HCT116 (cell line): ENCODE results near the gene PARP12. TPM values are rescaled to one million over a fixed set of nuclear protein-coding genes. Genes with fewer than 3 reads are reported as not detected.

Experiments used
- ATAC-seq: fragments of 200-7000 bp; cut with Tn5 transposase; 2 replicates; pipeline ENCODE4 v1.9.1; 2020; ENCODE audit warnings: mild to moderate bottlenecking, moderate library complexity
- BruUV-seq: library from RNA; stranded (reverse); fragments of 400-500 nt; replicated peaks from 2 replicates; lab custom pipeline; 2021; lab: Mats Ljungman, UMichigan
- CTCF ChIA-PET: fragments of 300-600 bp; sonication (Branson Sonifier 250); formaldehyde crosslinking; loops from one replicate; lab custom pipeline; 2021; ENCODE audit warnings: antibody characterized with exemption; lab: Charles Lee
- POLR2A ChIA-PET: fragments of 300-600, 350-600 bp; sonication (Branson Sonifier 250); formaldehyde crosslinking; loops from one replicate; lab custom pipeline; 2021; ENCODE audit warnings: antibody characterized with exemption; lab: Charles Lee
- RAD21 ChIA-PET, 2 experiments: fragments of 300-600 bp; sonication (Branson Sonifier 250); formaldehyde crosslinking; loops; one replicate each; lab custom pipeline; 2023; ENCODE audit warnings: low total read pairs in 2 of 2; ENCODE audit not compliant: uncharacterized antibody in 2 of 2, unreplicated experiment in 2 of 2, low non-redundant PET in 1 of 2; lab: Charles Lee
- DNase-seq: peaks from one replicate; pipeline ENCODE4 v3.0.0-alpha.2; 2010; ENCODE audit warnings: low read depth, low spot score
- H2AFZ ChIP-seq: fragments of 200-600 bp; shearing (Covaris generic), sonication (generic); 2 replicates; pipeline ENCODE4 v1.6.1; 2017; ENCODE audit warnings: low read depth, mixed run types, mixed read lengths, antibody characterized with exemption, low read length; ENCODE audit not compliant: poor library complexity, severe bottlenecking
- H3K27ac ChIP-seq: 2 replicates; pipeline ENCODE4 v1.5.1; 2012; ENCODE audit warnings: low read depth, low read length
- H3K27me3 ChIP-seq: fragments of 200-600 bp; sonication (generic); 2 replicates; pipeline ENCODE4 v1.6.1; 2016; ENCODE audit warnings: mixed run types, low read length, mixed read lengths; ENCODE audit not compliant: insufficient read depth
- H3K36me3 ChIP-seq, 2 experiments: fragments of 200-500 bp in 1 of 2; fragments of 200-600 bp in 1 of 2; sonication (Bioruptor generic) in 1 of 2; sonication (generic) in 1 of 2; 2 replicates each; pipeline versions ENCODE4 v1.5.1 to v1.6.1; 2014 to 2016; ENCODE audit warnings: low read length in 2 of 2, inconsistent platforms in 1 of 2, mixed read lengths in 1 of 2, mixed run types in 1 of 2; ENCODE audit not compliant: insufficient read depth in 2 of 2, control insufficient read depth in 1 of 2
- H3K4me1 ChIP-seq, 2 experiments: fragments of 200-600 bp in 1 of 2; sonication (generic) in 1 of 2; 2 replicates each; pipeline versions ENCODE4 v1.5.1 to v1.6.1; 2012 to 2017; ENCODE audit warnings: low read length in 2 of 2, inconsistent platforms in 1 of 2, mild to moderate bottlenecking in 1 of 2, mixed read lengths in 1 of 2, mixed run types in 1 of 2, moderate library complexity in 1 of 2; ENCODE audit not compliant: insufficient read depth in 2 of 2, control insufficient read depth in 1 of 2
- H3K4me2 ChIP-seq: fragments of 200-600 bp; sonication (generic); 2 replicates; pipeline ENCODE4 v1.6.1; 2017; ENCODE audit warnings: mixed run types, low read length, mixed read lengths
- H3K4me3 ChIP-seq, 2 experiments: fragments of 200-600 bp in 1 of 2; sonication (generic) in 1 of 2; replicated peaks in 1 of 2; 2 replicates each; pipeline ENCODE4 v1.5.1; 2011 to 2016; ENCODE audit warnings: low read length in 2 of 2, control low read depth in 1 of 2, low read depth in 1 of 2, mild to moderate bottlenecking in 1 of 2, mixed read lengths in 1 of 2, mixed run types in 1 of 2
- H3K79me2 ChIP-seq: fragments of 200-600 bp; sonication (generic); 2 replicates; pipeline ENCODE4 v1.6.1; 2017; ENCODE audit warnings: mild to moderate bottlenecking, mixed run types, low read length, moderate library complexity, mixed read lengths; ENCODE audit not compliant: insufficient read depth
- H3K9ac ChIP-seq: fragments of 200-600 bp; sonication (generic); 2 replicates; pipeline ENCODE4 v1.6.1; 2016; ENCODE audit warnings: low read length, mixed read lengths
- H3K9me2 ChIP-seq: fragments of 200-600 bp; sonication (generic), shearing (Covaris generic); 2 replicates; pipeline ENCODE4 v1.6.1; 2017; ENCODE audit warnings: mixed run types, mild to moderate bottlenecking, moderate library complexity; ENCODE audit not compliant: insufficient read depth
- H3K9me3 ChIP-seq, 2 experiments: fragments of 200-500 bp in 1 of 2; fragments of 200-600 bp in 1 of 2; sonication (Bioruptor generic) in 1 of 2; sonication (generic) in 1 of 2; 2 replicates each; pipeline ENCODE4 v1.6.1; 2014 to 2017; ENCODE audit warnings: low read length in 2 of 2, mixed read lengths in 2 of 2, inconsistent platforms in 1 of 2, low read depth in 1 of 2, mild to moderate bottlenecking in 1 of 2, mixed run types in 1 of 2, moderate library complexity in 1 of 2; ENCODE audit not compliant: control insufficient read depth in 1 of 2, insufficient read depth in 1 of 2
- H4K20me1 ChIP-seq: fragments of 200-600 bp; sonication (generic), shearing (Covaris generic); 2 replicates; pipeline ENCODE4 v1.6.1; 2017; ENCODE audit warnings: mixed run types, mild to moderate bottlenecking, moderate library complexity; ENCODE audit not compliant: insufficient read depth
- CBX3 ChIP-seq: IDR thresholded peaks from 2 replicates; pipeline ENCODE4 v1.6.1; 2012; ENCODE audit warnings: low read depth
- CEBPB ChIP-seq: IDR thresholded peaks from 2 replicates; pipeline ENCODE4 v1.6.1; 2012; ENCODE audit warnings: low read depth
- ELF1 ChIP-seq: IDR thresholded peaks from 2 replicates; pipeline ENCODE4 v1.6.1; 2012; ENCODE audit warnings: low read depth, borderline replicate concordance
- FOSL1 ChIP-seq: IDR thresholded peaks from 2 replicates; pipeline ENCODE4 v1.6.1; 2012; ENCODE audit warnings: low read depth
- JUND ChIP-seq: IDR thresholded peaks from 2 replicates; pipeline ENCODE4 v1.6.1; 2012
- POLR2A ChIP-seq: IDR thresholded peaks from 2 replicates; pipeline ENCODE4 v1.7.0; 2011; ENCODE audit warnings: borderline replicate concordance; ENCODE audit not compliant: insufficient read depth, insufficient read length; ENCODE audit errors: extremely low read depth
- POLR2AphosphoS5 ChIP-seq: IDR thresholded peaks from 2 replicates; pipeline ENCODE4 v1.6.1; 2011; ENCODE audit warnings: mild to moderate bottlenecking, low read depth, low read length, moderate library complexity
- RAD21 ChIP-seq: IDR thresholded peaks from 2 replicates; pipeline ENCODE4 v1.6.1; 2012; ENCODE audit warnings: low read depth, mild to moderate bottlenecking
- SIN3A ChIP-seq: IDR thresholded peaks from 2 replicates; pipeline ENCODE4 v1.6.1; 2012; ENCODE audit warnings: low read depth
- SRF ChIP-seq: IDR thresholded peaks from 2 replicates; pipeline ENCODE4 v1.6.1; 2012; ENCODE audit warnings: low read depth
- YY1 ChIP-seq: IDR thresholded peaks from 2 replicates; pipeline ENCODE4 v1.6.1; 2011; ENCODE audit warnings: low read length, low read depth, moderate library complexity, mild to moderate bottlenecking; ENCODE audit not compliant: insufficient replicate concordance; ENCODE audit errors: extremely low read depth
- ZNF274 ChIP-seq: fragments of 200-500 bp; sonication (Bioruptor generic); IDR thresholded peaks from 2 replicates; pipeline ENCODE4 v1.6.1; 2014; ENCODE audit warnings: mild to moderate bottlenecking, low read depth, low read length, inconsistent platforms
- intact Hi-C: fragments of 100-400 bp; cut with micrococcal nuclease; formaldehyde crosslinking; loops from 2 replicates; pipeline ENCODE4 v1.10.0; 2022
- total RNA-seq: library from RNA; stranded (reverse); gene quantifications from one replicate; pipeline ENCODE4 v1.2.1, GENCODE V29; 2021; ENCODE audit not compliant: unreplicated experiment
- TF ChIP-seq, protein P1 (sequence below): IDR thresholded peaks from 2 replicates; pipeline ENCODE4 v1.6.1; 2012; ENCODE audit warnings: low read depth
- TF ChIP-seq, protein P2 (sequence below): IDR thresholded peaks from 2 replicates; pipeline ENCODE4 v1.6.1; 2011; ENCODE audit warnings: mild to moderate bottlenecking, low read length, moderate library complexity; ENCODE audit not compliant: insufficient replicate concordance; ENCODE audit errors: extremely low read depth
- TF ChIP-seq, protein P3 (sequence below): IDR thresholded peaks from 2 replicates; pipeline ENCODE4 v1.6.1; 2012
- TF ChIP-seq, protein P4 (sequence below): IDR thresholded peaks from 2 replicates; pipeline ENCODE4 v1.6.1; 2012

Gene PARP12
- total RNA-seq, 1 experiment from 2014 or later: 17.7 TPM

DNA sequence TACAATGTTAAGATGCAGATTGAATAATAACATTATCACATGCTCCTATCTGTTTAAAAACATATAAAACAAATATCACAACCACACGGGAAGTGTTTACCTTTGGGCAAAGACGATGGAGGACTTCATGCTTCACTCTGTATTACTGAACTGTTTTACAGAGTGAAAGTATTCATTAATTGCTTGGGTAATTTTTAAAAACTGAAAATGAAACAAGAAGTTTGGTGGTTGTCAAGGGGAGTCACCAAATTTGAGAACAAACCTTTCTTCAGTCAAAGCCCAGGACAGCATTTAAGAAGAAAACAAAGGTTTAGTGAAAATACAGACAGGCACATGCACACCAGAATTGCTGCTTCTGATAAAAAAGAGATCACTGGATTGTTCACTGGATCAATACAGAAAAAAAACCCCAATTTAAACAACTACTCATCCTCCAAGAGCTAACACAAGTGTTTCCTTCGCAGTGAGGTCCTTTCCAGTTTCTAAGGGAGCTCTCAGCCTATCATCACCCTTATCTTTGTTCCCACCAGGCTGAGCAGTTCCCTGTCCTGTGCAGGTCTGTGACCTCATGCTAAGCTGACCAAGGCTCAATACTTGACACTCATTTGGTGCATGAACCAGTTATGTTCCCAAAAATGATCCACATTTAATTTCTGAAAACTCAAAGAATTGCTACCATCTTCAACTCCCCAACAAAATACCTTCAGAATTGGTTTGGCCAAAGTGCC is 8.8 kb downstream of the PARP12 start:
- H3K4me2 ChIP-seq: no peak overlapping the region
- no TSS peak for BruUV-seq
- no peak overlapping the region for H3K4me3 ChIP-seq
- no peaks in the 10 kb centered on the region for H3K9me3 ChIP-seq
- ATAC-seq (no peak), DNase-seq (no peak)
- H3K27ac ChIP-seq: no peak overlapping the region
- peaks cover 2% of the 10 kb centered on the region; the same call in 1 of the 2 replicates for H3K79me2 ChIP-seq
- H2AFZ ChIP-seq: no peak overlapping the region
- no peak overlapping the region for H3K9ac ChIP-seq
- H3K27me3 ChIP-seq: no peaks in the 10 kb centered on the region
- POLR2A ChIA-PET: interaction anchor here (1.2 kb wide), 1 partner anchor 9 kb away, joined by 3 read pairs; no protein-coding TSS in a partner anchor
- peaks cover 0 to 6% of the 10 kb centered on the region in 2 experiments; a peak in 1 of 4 replicates for H3K36me3 ChIP-seq
- CTCF ChIA-PET: no interaction called here
- RAD21 ChIA-PET: no interaction called here
- no peaks in the 10 kb centered on the region for H3K9me2 ChIP-seq
- TF ChIP-seq JUND (no peak), SIN3A (no peak), CEBPB (no peak), ELF1 (no peak), POLR2A (no peak), CBX3 (no peak), SRF (no peak), FOSL1 (no peak), YY1 (no peak), POLR2AphosphoS5 (no peak), RAD21 (no peak), ZNF274 (no peak)
- TF ChIP-seq, protein P1, sequence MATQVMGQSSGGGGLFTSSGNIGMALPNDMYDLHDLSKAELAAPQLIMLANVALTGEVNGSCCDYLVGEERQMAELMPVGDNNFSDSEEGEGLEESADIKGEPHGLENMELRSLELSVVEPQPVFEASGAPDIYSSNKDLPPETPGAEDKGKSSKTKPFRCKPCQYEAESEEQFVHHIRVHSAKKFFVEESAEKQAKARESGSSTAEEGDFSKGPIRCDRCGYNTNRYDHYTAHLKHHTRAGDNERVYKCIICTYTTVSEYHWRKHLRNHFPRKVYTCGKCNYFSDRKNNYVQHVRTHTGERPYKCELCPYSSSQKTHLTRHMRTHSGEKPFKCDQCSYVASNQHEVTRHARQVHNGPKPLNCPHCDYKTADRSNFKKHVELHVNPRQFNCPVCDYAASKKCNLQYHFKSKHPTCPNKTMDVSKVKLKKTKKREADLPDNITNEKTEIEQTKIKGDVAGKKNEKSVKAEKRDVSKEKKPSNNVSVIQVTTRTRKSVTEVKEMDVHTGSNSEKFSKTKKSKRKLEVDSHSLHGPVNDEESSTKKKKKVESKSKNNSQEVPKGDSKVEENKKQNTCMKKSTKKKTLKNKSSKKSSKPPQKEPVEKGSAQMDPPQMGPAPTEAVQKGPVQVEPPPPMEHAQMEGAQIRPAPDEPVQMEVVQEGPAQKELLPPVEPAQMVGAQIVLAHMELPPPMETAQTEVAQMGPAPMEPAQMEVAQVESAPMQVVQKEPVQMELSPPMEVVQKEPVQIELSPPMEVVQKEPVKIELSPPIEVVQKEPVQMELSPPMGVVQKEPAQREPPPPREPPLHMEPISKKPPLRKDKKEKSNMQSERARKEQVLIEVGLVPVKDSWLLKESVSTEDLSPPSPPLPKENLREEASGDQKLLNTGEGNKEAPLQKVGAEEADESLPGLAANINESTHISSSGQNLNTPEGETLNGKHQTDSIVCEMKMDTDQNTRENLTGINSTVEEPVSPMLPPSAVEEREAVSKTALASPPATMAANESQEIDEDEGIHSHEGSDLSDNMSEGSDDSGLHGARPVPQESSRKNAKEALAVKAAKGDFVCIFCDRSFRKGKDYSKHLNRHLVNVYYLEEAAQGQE: no peak
- TF ChIP-seq, protein P2, sequence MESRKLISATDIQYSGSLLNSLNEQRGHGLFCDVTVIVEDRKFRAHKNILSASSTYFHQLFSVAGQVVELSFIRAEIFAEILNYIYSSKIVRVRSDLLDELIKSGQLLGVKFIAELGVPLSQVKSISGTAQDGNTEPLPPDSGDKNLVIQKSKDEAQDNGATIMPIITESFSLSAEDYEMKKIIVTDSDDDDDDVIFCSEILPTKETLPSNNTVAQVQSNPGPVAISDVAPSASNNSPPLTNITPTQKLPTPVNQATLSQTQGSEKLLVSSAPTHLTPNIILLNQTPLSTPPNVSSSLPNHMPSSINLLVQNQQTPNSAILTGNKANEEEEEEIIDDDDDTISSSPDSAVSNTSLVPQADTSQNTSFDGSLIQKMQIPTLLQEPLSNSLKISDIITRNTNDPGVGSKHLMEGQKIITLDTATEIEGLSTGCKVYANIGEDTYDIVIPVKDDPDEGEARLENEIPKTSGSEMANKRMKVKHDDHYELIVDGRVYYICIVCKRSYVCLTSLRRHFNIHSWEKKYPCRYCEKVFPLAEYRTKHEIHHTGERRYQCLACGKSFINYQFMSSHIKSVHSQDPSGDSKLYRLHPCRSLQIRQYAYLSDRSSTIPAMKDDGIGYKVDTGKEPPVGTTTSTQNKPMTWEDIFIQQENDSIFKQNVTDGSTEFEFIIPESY: no peak
- TF ChIP-seq, protein P3, sequence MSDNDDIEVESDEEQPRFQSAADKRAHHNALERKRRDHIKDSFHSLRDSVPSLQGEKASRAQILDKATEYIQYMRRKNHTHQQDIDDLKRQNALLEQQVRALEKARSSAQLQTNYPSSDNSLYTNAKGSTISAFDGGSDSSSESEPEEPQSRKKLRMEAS: no peak
- TF ChIP-seq, protein P4, sequence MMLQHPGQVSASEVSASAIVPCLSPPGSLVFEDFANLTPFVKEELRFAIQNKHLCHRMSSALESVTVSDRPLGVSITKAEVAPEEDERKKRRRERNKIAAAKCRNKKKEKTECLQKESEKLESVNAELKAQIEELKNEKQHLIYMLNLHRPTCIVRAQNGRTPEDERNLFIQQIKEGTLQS: no peak
- H4K20me1 ChIP-seq: no peaks in the 10 kb centered on the region
- peaks cover 4 to 8% of the 10 kb centered on the region in 2 experiments for H3K4me1 ChIP-seq
- intact Hi-C loops: no loop called here
